Panc1 (cell line): ENCODE results near the gene E4F1. TPM values are rescaled to one million over a fixed set of nuclear protein-coding genes. Genes with fewer than 3 reads are reported as not detected.

ENCODE experiments used
- ATAC-seq: fragments of 200-7000 bp; cut with Tn5 transposase; 2 replicates; pipeline ENCODE4 v1.9.1; 2020; ENCODE audit warnings: mild to moderate bottlenecking, moderate library complexity
- BruUV-seq: library from RNA; stranded (reverse); fragments of 400-500 nt; replicated peaks from 2 replicates; lab custom pipeline; 2021; lab: Mats Ljungman, UMichigan
- CTCF ChIA-PET: fragments of 300-600 bp; sonication (Branson Sonifier 250); formaldehyde crosslinking; loops from one replicate; lab custom pipeline; 2022; ENCODE audit warnings: antibody characterized with exemption; lab: Charles Lee
- POLR2A ChIA-PET: fragments of 300-600 bp; sonication (Branson Sonifier 250); formaldehyde crosslinking; loops from one replicate; lab custom pipeline; 2022; ENCODE audit warnings: antibody characterized with exemption; lab: Charles Lee
- DNase-seq: peaks from one replicate; pipeline ENCODE4 v3.0.0-alpha.2; 2010; ENCODE audit warnings: low read depth, low spot score
- H3K27ac ChIP-seq: 2 replicates; pipeline ENCODE4 v1.5.1; 2011; ENCODE audit warnings: mild to moderate bottlenecking, low read length, inconsistent platforms
- H3K27me3 ChIP-seq: fragments of 200-500 bp; sonication (Bioruptor generic); 2 replicates; pipeline ENCODE4 v1.6.0; 2014; ENCODE audit warnings: low read length, inconsistent platforms; ENCODE audit not compliant: control insufficient read depth, insufficient read depth
- H3K36me3 ChIP-seq: fragments of 200-500 bp; sonication (Bioruptor generic); 2 replicates; pipeline ENCODE4 v1.5.1; 2014; ENCODE audit warnings: inconsistent platforms, mild to moderate bottlenecking, low read length, moderate library complexity; ENCODE audit not compliant: control insufficient read depth, insufficient read depth
- H3K4me1 ChIP-seq: 2 replicates; pipeline ENCODE4 v1.5.1; 2011; ENCODE audit warnings: inconsistent platforms, mild to moderate bottlenecking, low read length, moderate library complexity; ENCODE audit not compliant: control insufficient read depth, insufficient read depth
- H3K4me3 ChIP-seq, 2 experiments: 2 replicates each; pipeline ENCODE4 v1.5.1; 2011 to 2012; ENCODE audit warnings: low read depth in 2 of 2, low read length in 2 of 2, mild to moderate bottlenecking in 2 of 2, inconsistent platforms in 1 of 2, moderate library complexity in 1 of 2
- H3K9me3 ChIP-seq: fragments of 200-500 bp; sonication (Bioruptor generic); 2 replicates; pipeline ENCODE4 v1.5.1; 2014; ENCODE audit warnings: low read depth, mild to moderate bottlenecking, inconsistent platforms, low read length, moderate library complexity; ENCODE audit not compliant: control insufficient read depth, insufficient read depth
- CTCF ChIP-seq: fragments of 450-650 bp; IDR thresholded peaks from 2 replicates; pipeline ENCODE4 v1.5.1; 2017; ENCODE audit warnings: mild to moderate bottlenecking
- POLR2AphosphoS5 ChIP-seq: IDR thresholded peaks from 2 replicates; pipeline ENCODE4 v1.6.1; 2012; ENCODE audit warnings: mild to moderate bottlenecking, low read depth, low read length, moderate library complexity
- REST ChIP-seq, 2 experiments: IDR thresholded peaks; 2 replicates each; pipeline ENCODE4 v1.6.1; 2011 to 2012; ENCODE audit warnings: low read depth in 2 of 2, control low read depth in 1 of 2, low read length in 1 of 2, mild to moderate bottlenecking in 1 of 2, moderate library complexity in 1 of 2; ENCODE audit not compliant: insufficient read depth in 1 of 2
- SIN3A ChIP-seq: IDR thresholded peaks from 2 replicates; pipeline ENCODE4 v1.6.1; 2012; ENCODE audit warnings: low read depth, mild to moderate bottlenecking, low read length, moderate library complexity, borderline replicate concordance; ENCODE audit not compliant: insufficient read depth
- TCF7L2 ChIP-seq: IDR thresholded peaks from 2 replicates; pipeline ENCODE4 v1.6.1; 2011; ENCODE audit warnings: mild to moderate bottlenecking, low read depth, low read length, inconsistent platforms
- in situ Hi-C: cut with HindIII; loops from 2 replicates; pipeline ENCODE4 v1.10.0; 2016; ENCODE audit warnings: low sequenced_read_pairs, low pct_unique_long_range_greater_than_20kb
- intact Hi-C: fragments of 100-400 bp; cut with micrococcal nuclease; formaldehyde crosslinking; loops from one replicate; pipeline ENCODE4 v1.10.0; 2022; ENCODE audit not compliant: unreplicated experiment
- total RNA-seq: library from RNA; stranded (reverse); gene quantifications from one replicate; pipeline ENCODE4 v1.2.1, GENCODE V29; 2021; ENCODE audit not compliant: unreplicated experiment

Gene E4F1
- total RNA-seq, 1 experiment from 2014 or later = 50.8 TPM

GRCh38 chr16:2188395-2188794, 35.0 kb upstream of the E4F1 start:
- ATAC-seq (no peak), DNase-seq (no peak)
- no peaks in the 10 kb centered on the region for H3K36me3 ChIP-seq
- intact Hi-C loops = no loop called here
- TF ChIP-seq CTCF (no peak), SIN3A (no peak), REST (IDR thresholded peaks at IDR 0.05; ENCODE audit: insufficient read depth in 1 of 2, low read depth in 2 of 2, low read length in 1 of 2) (no peak), POLR2AphosphoS5 (no peak), TCF7L2 (no peak)
- H3K9me3 ChIP-seq = no peaks in the 10 kb centered on the region
- BruUV-seq = no TSS peak
- in situ Hi-C loops = no loop called here
- ChIA-PET POLR2A (interaction anchor here (0.6 kb wide), 1 partner anchor 65 kb away, joined by 4 read pairs; no protein-coding TSS in a partner anchor), CTCF (no interaction called here)
- no peak overlapping the region for H3K27ac ChIP-seq
- H3K4me1 ChIP-seq = 0 out of 2 replicates have a peak, but pooled peaks cover 5% of the 10 kb centered on the region
- no peaks in the 10 kb centered on the region for H3K27me3 ChIP-seq
- H3K4me3 ChIP-seq = no peak overlapping the region

- Histone ChIP-seq H3K27ac (no peak overlapping the region), H3K4me3 (no peak overlapping the region), H3K36me3 (no peaks in the 10 kb centered on the region), H3K9me3 (no peaks in the 10 kb centered on the region), H3K4me1 (0 out of 2 replicates have a peak, but pooled peaks cover 5% of the 10 kb centered on the region), H3K27me3 (no peaks in the 10 kb centered on the region)
- ChIA-PET POLR2A (no interaction called here), CTCF (no interaction called here)
- DNase-seq = no peak
- TF ChIP-seq CTCF (no peak), TCF7L2 (no peak)
- in situ Hi-C loops (no loop called here), intact Hi-C loops (no loop called here)
- no TSS peak for BruUV-seq
- ATAC-seq = no peak
Observed at GRCh38 chr16:2189252-2189893, 34.0 kb upstream of the E4F1 start.
